Lung (tissue), 12 donors: ENCODE results near the gene FAM124A. TPM values are rescaled to one million over a fixed set of nuclear protein-coding genes. Genes with fewer than 3 reads are reported as not detected.

Experiments used
- ATAC-seq: fragments of 200-7000 bp; cut with Tn5 transposase; one replicate; pipeline ENCODE4 v1.9.1; 2020; ENCODE audit warnings: moderate number of reproducible peaks; ENCODE audit not compliant: insufficient read depth, low FRiP score
- DNase-seq, 3 donors: peaks; one replicate each; pipeline ENCODE4 v3.0.0-alpha.2; 2013 to 2017
- H3K27ac ChIP-seq, 2 donors: one replicate each; pipeline ENCODE4 v1.5.1; 2013; ENCODE audit warnings: mild to moderate bottlenecking in 2 of 2, moderate library complexity in 2 of 2, control low read depth in 1 of 2, inconsistent platforms in 1 of 2, low read depth in 1 of 2, low read length in 1 of 2
- H3K27me3 ChIP-seq, 3 donors: one replicate each; pipeline ENCODE4 v1.5.1; 2013; ENCODE audit warnings: low read length in 2 of 3; ENCODE audit not compliant: control insufficient read depth in 3 of 3, insufficient read depth in 3 of 3
- H3K36me3 ChIP-seq, 4 donors: one replicate each; pipeline ENCODE4 v1.5.1; 2013; ENCODE audit warnings: low read length in 4 of 4, mild to moderate bottlenecking in 1 of 4, moderate library complexity in 1 of 4; ENCODE audit not compliant: control insufficient read depth in 4 of 4, insufficient read depth in 4 of 4
- H3K4me1 ChIP-seq, 5 donors: one replicate each; pipeline ENCODE4 v1.5.1; 2013; ENCODE audit warnings: low read length in 5 of 5, mild to moderate bottlenecking in 2 of 5, moderate library complexity in 1 of 5; ENCODE audit not compliant: control insufficient read depth in 5 of 5, insufficient read depth in 5 of 5
- H3K4me3 ChIP-seq: one replicate; pipeline ENCODE4 v1.5.1; 2013; ENCODE audit warnings: mild to moderate bottlenecking, control low read depth, moderate library complexity
- H3K9ac ChIP-seq, 2 donors: one replicate each; pipeline ENCODE4 v1.5.1; 2013; ENCODE audit warnings: low read length in 2 of 2, control low read depth in 1 of 2; ENCODE audit not compliant: insufficient read depth in 1 of 2
- H3K9me3 ChIP-seq, 4 donors: one replicate each; pipeline ENCODE4 v1.5.1; 2013; ENCODE audit warnings: low read length in 3 of 4, mild to moderate bottlenecking in 1 of 4, moderate library complexity in 1 of 4; ENCODE audit not compliant: control insufficient read depth in 4 of 4, insufficient read depth in 3 of 4
- CTCF ChIP-seq: IDR thresholded peaks from 2 replicates; pipeline ENCODE4 v1.5.1; 2012; ENCODE audit warnings: mild to moderate bottlenecking; ENCODE audit errors: control extremely low read depth, extremely low read depth
- WGBS, 2 donors: extraction: QIAGEN DNeasy Blood & Tissue Kit; methylation state at CpG; one replicate each; pipeline ENCODE4 v1.1.7; 2013; 5-methylcytosine and 5-hydroxymethylcytosine counted together
- polyA plus RNA-seq, 2 donors: library from polyadenylated mRNA; stranded (reverse); fragments of 200-250 nt; gene quantifications; one replicate each; pipeline ENCODE4 v1.2.1, GENCODE V29; 2013
- total RNA-seq, 2 donors: library from RNA; depleted of rRNA in 1 of 2; stranded (reverse); fragments of >200 nt in 1 of 2; gene quantifications; one replicate each; pipeline ENCODE4 v1.2.1, GENCODE V29; 2014 to 2021
- donor health status: control.
- donor health status: control.
- donor health status: Bipolar disorder and iron deficiency.
- donor health status: healthy.
- donor health status: DM: yes; HTN: yes; CAD: no.

The FAM124A gene
- total and polyA plus RNA-seq, 4 donors = 0.87 to 2.9 (median 1.7) TPM

- DNase-seq (no peak), ATAC-seq (no peak)
- H3K4me3 ChIP-seq = no peak overlapping the region
- no peak overlapping the region for H3K9ac ChIP-seq
- 54 to 64% methylated on average over 6 of the region's 6 CpGs for WGBS, 2 donors
- peaks cover 0 to 3% (median 0%) of the 10 kb centered on the region in 5 donors for H3K4me1 ChIP-seq
- peaks cover 0 to 1% (median 0%) of the 10 kb centered on the region in 4 donors for H3K36me3 ChIP-seq
- H3K27ac ChIP-seq = no peak overlapping the region
- TF ChIP-seq CTCF = no peak
- H3K9me3 ChIP-seq = peaks cover 0 to 3% (median 0%) of the 10 kb centered on the region in 4 donors
- H3K27me3 ChIP-seq = no peaks in the 10 kb centered on the region
Measured at GRCh38 chr13:51308781-51309180, 86.6 kb downstream of the FAM124A start.

GRCh38 chr13:51311231-51311630, 89.0 kb downstream of the FAM124A start:
- no peak overlapping the region for H3K4me3 ChIP-seq
- H3K27me3 ChIP-seq = no peaks in the 10 kb centered on the region
- peaks cover 0 to 1% (median 0%) of the 10 kb centered on the region in 4 donors for H3K36me3 ChIP-seq
- DNase-seq (no peak), ATAC-seq (no peak)
- TF ChIP-seq CTCF = no peak
- peaks cover 0 to 6% (median 0%) of the 10 kb centered on the region in 5 donors for H3K4me1 ChIP-seq
- H3K9ac ChIP-seq = no peak overlapping the region
- 96 to 97% methylated on average over 2 of the region's 2 CpGs for WGBS, 2 donors
- peaks cover 0 to 3% (median 0%) of the 10 kb centered on the region in 4 donors for H3K9me3 ChIP-seq
- no peak overlapping the region for H3K27ac ChIP-seq

- Histone ChIP-seq H3K36me3 (peaks cover 0 to 1% (median 0%) of the 10 kb centered on the region in 4 donors), H3K4me1 (peaks cover 0 to 6% (median 0%) of the 10 kb centered on the region in 5 donors), H3K4me3 (no peak overlapping the region), H3K27ac (no peak overlapping the region), H3K27me3 (no peaks in the 10 kb centered on the region), H3K9ac (no peak overlapping the region), H3K9me3 (peaks cover 0 to 3% (median 0%) of the 10 kb centered on the region in 4 donors)
- DNase-seq (no peak), ATAC-seq (no peak)
- no peak for TF ChIP-seq CTCF
- 93 to 98% methylated on average over 5 of the region's 5 CpGs for WGBS, 2 donors
Measured at GRCh38 chr13:51311957-51312520, 89.8 kb downstream of the FAM124A start.

GRCh38 chr13:51313619-51314018, 91.4 kb downstream of the FAM124A start:
- H3K9me3 ChIP-seq = peaks cover 0 to 3% (median 0%) of the 10 kb centered on the region in 4 donors
- no peak overlapping the region for H3K9ac ChIP-seq
- H3K27ac ChIP-seq = no peak overlapping the region
- no peak for TF ChIP-seq CTCF
- ATAC-seq = no peak
- 85 to 95% methylated on average over 1 of the region's 1 CpG for WGBS, 2 donors
- H3K36me3 ChIP-seq = peaks cover 0 to 1% (median 0%) of the 10 kb centered on the region in 4 donors
- H3K27me3 ChIP-seq = no peaks in the 10 kb centered on the region
- H3K4me1 ChIP-seq = peaks cover 0 to 6% (median 0%) of the 10 kb centered on the region in 5 donors
- no peak overlapping the region for H3K4me3 ChIP-seq
- no peak for DNase-seq
